CD4-positive, CD25-positive, alpha-beta regulatory T cell (primary cell): ENCODE data around the gene DUSP14. TPM values are rescaled to one million over a fixed set of nuclear protein-coding genes. Genes with fewer than 3 reads are reported as not detected.

Experiments used
- ATAC-seq, 2 donors: fragments of 150-1000 bp; cut with Tn5 transposase; one replicate each; pipeline ENCODE4 v1.10.0; 2021; ENCODE audit warnings: low read depth in 2 of 2, moderate number of reproducible peaks in 2 of 2, moderate library complexity in 1 of 2
- DNase-seq, 3 donors: peaks; one replicate each; pipeline versions ENCODE4 v3.0.0 to v3.0.0-alpha.2; 2012 to 2022; ENCODE audit warnings: mixed read lengths in 1 of 3
- H3K27ac ChIP-seq: one replicate; pipeline ENCODE4 v1.7.0; 2013; ENCODE audit warnings: mild to moderate bottlenecking, low read length; ENCODE audit not compliant: insufficient read depth, poor library complexity, severe bottlenecking
- H3K27me3 ChIP-seq: one replicate; pipeline ENCODE4 v1.7.0; 2013; ENCODE audit warnings: low read length; ENCODE audit not compliant: control insufficient read depth, insufficient read depth
- H3K36me3 ChIP-seq: one replicate; pipeline ENCODE4 v1.7.0; 2013; ENCODE audit warnings: mild to moderate bottlenecking, low read length, moderate library complexity; ENCODE audit not compliant: control insufficient read depth, insufficient read depth
- H3K4me1 ChIP-seq: 2 replicates; pipeline ENCODE4 v1.7.0; 2013; ENCODE audit warnings: mild to moderate bottlenecking, low read length; ENCODE audit not compliant: insufficient read depth, control insufficient read depth, poor library complexity, severe bottlenecking
- H3K4me3 ChIP-seq: one replicate; pipeline ENCODE4 v1.7.0; 2013; ENCODE audit warnings: low read depth, mild to moderate bottlenecking, low read length, moderate library complexity
- H3K9me3 ChIP-seq, 2 experiments: 1 replicate in 1 of 2; 2 replicates in 1 of 2; pipeline ENCODE4 v1.7.0; 2013; ENCODE audit warnings: low read length in 2 of 2, mild to moderate bottlenecking in 1 of 2, moderate library complexity in 1 of 2; ENCODE audit not compliant: control insufficient read depth in 2 of 2
- H3K27ac Mint-ChIP-seq, 3 donors: one replicate each; pipeline ENCODE4 v1.8.0; 2020 to 2022; ENCODE audit warnings: mild to moderate bottlenecking in 3 of 3, mixed read lengths in 3 of 3, moderate library complexity in 2 of 3
- H3K27me3 Mint-ChIP-seq: one replicate; pipeline ENCODE4 v1.8.0; 2022; ENCODE audit warnings: mild to moderate bottlenecking, mixed read lengths
- H3K36me3 Mint-ChIP-seq: one replicate; pipeline ENCODE4 v1.8.0; 2020; ENCODE audit warnings: mixed read lengths
- H3K4me1 Mint-ChIP-seq, 4 donors: one replicate each; pipeline ENCODE4 v1.8.0; 2020 to 2022; ENCODE audit warnings: mixed read lengths in 4 of 4, mild to moderate bottlenecking in 1 of 4
- H3K4me3 Mint-ChIP-seq, 4 donors: one replicate each; pipeline ENCODE4 v1.8.0; 2020 to 2022; ENCODE audit warnings: mild to moderate bottlenecking in 4 of 4, mixed read lengths in 4 of 4, moderate library complexity in 3 of 4
- H3K9me3 Mint-ChIP-seq, 7 donors: one replicate each; pipeline ENCODE4 v1.8.0; 2020 to 2022; ENCODE audit warnings: mixed read lengths in 7 of 7, mild to moderate bottlenecking in 3 of 7, moderate library complexity in 2 of 7
- polyA plus RNA-seq, 4 donors: library from polyadenylated mRNA; unstranded; fragments of 300-500 nt; fragmentation: Illumina TruSeq; gene quantifications; one replicate each; pipeline ENCODE4 v1.2.3, GENCODE V29; 2021
- total RNA-seq: library from RNA; stranded (reverse); gene quantifications from one replicate; pipeline ENCODE4 v1.2.3, GENCODE V29; 2022

DUSP14 gene
- total and polyA plus RNA-seq, 5 donors from 2014 or later = 2.4 to 9.4 (median 6.7) TPM

- H3K4me3 Mint-ChIP-seq = peak overlapping the region in 2 of 4 donors; percentile 27 to 51
- Histone ChIP-seq H3K4me1 (no peaks in the 10 kb centered on the region), H3K36me3 (peaks cover 61% of the 10 kb centered on the region), H3K4me3 (no peak overlapping the region), H3K9me3 (no peaks in the 10 kb centered on the region), H3K27me3 (no peaks in the 10 kb centered on the region), H3K27ac (no peak overlapping the region)
- no peaks in the 10 kb centered on the region for H3K27me3 Mint-ChIP-seq
- H3K27ac Mint-ChIP-seq = peak overlapping the region in 2 of 3 donors; percentile 48 to 68
- H3K36me3 Mint-ChIP-seq = peaks cover 23% of the 10 kb centered on the region
- ATAC-seq (no peak), DNase-seq (no peak)
- no peaks in the 10 kb centered on the region for H3K9me3 Mint-ChIP-seq
- peaks cover 48 to 78% (median 50%) of the 10 kb centered on the region in 4 donors for H3K4me1 Mint-ChIP-seq
These were observed 62.1 kb downstream of the DUSP14 start for GRCh38 chr17:37551788-37552187.

DNA sequence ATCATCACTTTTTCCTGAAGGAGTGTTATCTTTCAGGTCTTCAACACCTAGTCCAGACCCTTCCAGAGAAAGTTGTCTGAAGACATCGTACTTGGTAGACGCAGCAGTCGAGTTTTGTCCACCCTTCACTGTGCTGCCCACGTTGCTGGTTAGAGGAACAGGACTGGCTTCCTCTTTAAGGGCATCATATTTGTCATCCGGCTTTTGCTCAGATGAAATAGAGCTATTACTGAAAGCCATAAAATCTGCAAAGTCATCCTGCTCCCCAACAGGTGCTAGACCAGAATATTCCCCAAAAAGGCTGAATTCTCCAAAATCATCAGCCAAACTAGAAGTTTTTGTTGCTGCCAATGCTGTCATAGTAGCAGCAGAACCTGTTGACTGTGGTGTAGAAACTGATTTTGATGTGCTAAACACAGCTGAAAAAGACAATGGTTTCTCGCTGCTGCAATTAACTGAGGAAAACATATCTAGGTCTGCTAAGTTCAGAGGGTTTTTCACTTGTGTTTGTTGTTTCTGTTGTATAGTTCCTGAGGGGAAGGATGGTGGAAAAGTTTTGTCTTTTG lies 63.8 kb downstream of the DUSP14 start:
- Histone ChIP-seq H3K4me1 (no peaks in the 10 kb centered on the region), H3K27me3 (no peaks in the 10 kb centered on the region), H3K4me3 (no peak overlapping the region), H3K9me3 (no peaks in the 10 kb centered on the region), H3K27ac (no peak overlapping the region), H3K36me3 (peaks cover 66% of the 10 kb centered on the region)
- H3K4me3 Mint-ChIP-seq = peak overlapping the region in 2 of 4 donors; percentile 5
- no peak for DNase-seq
- H3K27me3 Mint-ChIP-seq = no peaks in the 10 kb centered on the region
- ATAC-seq = no peak
- peaks cover 33% of the 10 kb centered on the region for H3K36me3 Mint-ChIP-seq
- peaks cover 42 to 61% (median 45%) of the 10 kb centered on the region in 4 donors for H3K4me1 Mint-ChIP-seq
- peak overlapping the region; percentile 45 to 68 (median 64) for H3K27ac Mint-ChIP-seq
- no peaks in the 10 kb centered on the region for H3K9me3 Mint-ChIP-seq

DNA sequence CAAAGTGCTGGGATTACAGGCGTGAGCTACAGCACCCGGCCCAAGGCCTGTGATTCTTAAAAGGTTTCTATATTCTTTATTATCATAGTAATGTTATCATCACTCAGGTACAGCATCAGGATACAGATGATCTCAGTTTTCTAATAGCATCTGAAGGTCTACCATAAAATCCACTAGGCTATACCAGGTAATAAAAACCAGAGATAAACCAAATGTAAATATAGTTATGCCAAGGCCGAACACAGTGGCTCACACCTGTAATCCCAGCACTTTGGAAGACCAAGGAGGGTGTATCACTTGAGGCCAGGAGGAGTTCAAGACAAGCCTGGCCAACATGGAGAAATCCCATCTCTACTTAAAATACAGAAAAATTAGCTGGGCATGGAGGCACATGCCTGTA lies 65.7 kb downstream of the DUSP14 start:
- H3K27me3 Mint-ChIP-seq = no peaks in the 10 kb centered on the region
- Histone ChIP-seq H3K36me3 (peaks cover 73% of the 10 kb centered on the region), H3K9me3 (no peaks in the 10 kb centered on the region), H3K4me3 (no peak overlapping the region), H3K27ac (no peak overlapping the region), H3K27me3 (no peaks in the 10 kb centered on the region), H3K4me1 (no peaks in the 10 kb centered on the region)
- ATAC-seq (no peak), DNase-seq (no peak)
- H3K27ac Mint-ChIP-seq = no peak overlapping the region
- no peaks in the 10 kb centered on the region for H3K9me3 Mint-ChIP-seq
- H3K4me3 Mint-ChIP-seq = no peak overlapping the region
- H3K4me1 Mint-ChIP-seq = peaks cover 35 to 43% (median 41%) of the 10 kb centered on the region in 4 donors
- peaks cover 29% of the 10 kb centered on the region for H3K36me3 Mint-ChIP-seq

DNA sequence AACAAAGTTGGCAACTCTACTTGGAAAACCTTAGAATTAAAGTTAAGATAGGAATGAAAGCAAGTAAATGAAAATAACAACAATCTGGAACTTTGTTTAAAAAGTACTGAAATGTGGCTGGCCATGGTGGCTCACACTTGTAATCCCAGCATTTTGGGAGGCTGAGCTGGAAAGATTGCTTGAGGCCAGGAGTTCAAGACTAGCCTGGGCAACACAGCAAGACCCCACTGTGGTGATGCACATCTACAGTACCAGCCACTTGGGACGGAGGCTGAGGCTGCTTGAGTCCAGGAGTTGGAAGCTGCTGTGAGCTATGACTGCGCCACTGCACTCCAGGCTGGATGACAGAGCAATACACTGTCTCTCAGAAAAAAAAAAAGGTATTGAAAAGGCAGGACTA lies 67.8 kb downstream of the DUSP14 start:
- ATAC-seq (no peak), DNase-seq (no peak)
- Histone ChIP-seq H3K9me3 (no peaks in the 10 kb centered on the region), H3K36me3 (peaks cover 83% of the 10 kb centered on the region), H3K4me3 (no peak overlapping the region), H3K27ac (no peak overlapping the region), H3K4me1 (no peaks in the 10 kb centered on the region), H3K27me3 (no peaks in the 10 kb centered on the region)
- H3K4me3 Mint-ChIP-seq = no peak overlapping the region
- no peaks in the 10 kb centered on the region for H3K9me3 Mint-ChIP-seq
- peaks cover 31% of the 10 kb centered on the region for H3K36me3 Mint-ChIP-seq
- H3K27me3 Mint-ChIP-seq = no peaks in the 10 kb centered on the region
- H3K27ac Mint-ChIP-seq = peak overlapping the region in 1 of 3 donors; percentile 47
- peaks cover 21 to 28% (median 24%) of the 10 kb centered on the region in 4 donors for H3K4me1 Mint-ChIP-seq

GRCh38 chr17:37558299-37558698 lies 68.6 kb downstream of the DUSP14 start:
- H3K9me3 ChIP-seq = no peaks in the 10 kb centered on the region
- H3K9me3 Mint-ChIP-seq = no peaks in the 10 kb centered on the region
- no peak for ATAC-seq
- peaks cover 14 to 24% (median 18%) of the 10 kb centered on the region in 4 donors for H3K4me1 Mint-ChIP-seq
- H3K4me3 ChIP-seq = no peak overlapping the region
- H3K4me3 Mint-ChIP-seq = no peak overlapping the region
- no peaks in the 10 kb centered on the region for H3K27me3 ChIP-seq
- H3K27me3 Mint-ChIP-seq = no peaks in the 10 kb centered on the region
- H3K27ac ChIP-seq = no peak overlapping the region
- H3K36me3 Mint-ChIP-seq = peaks cover 32% of the 10 kb centered on the region
- DNase-seq = no peak
- H3K36me3 ChIP-seq = peaks cover 79% of the 10 kb centered on the region
- no peaks in the 10 kb centered on the region for H3K4me1 ChIP-seq
- peak overlapping the region in 2 of 3 donors; percentile 47 to 54 for H3K27ac Mint-ChIP-seq

GRCh38 chr17:37562016-37562745 lies 72.5 kb downstream of the DUSP14 start:
- DNase-seq = no peak
- no peak for ATAC-seq

More at GRCh38 chr17:37562016-37562745, 72.5 kb downstream of the DUSP14 start:
- Histone ChIP-seq H3K4me1 (no peaks in the 10 kb centered on the region), H3K36me3 (peaks cover 74% of the 10 kb centered on the region), H3K27me3 (no peaks in the 10 kb centered on the region), H3K4me3 (no peak overlapping the region), H3K9me3 (no peaks in the 10 kb centered on the region), H3K27ac (no peak overlapping the region)
- no peak overlapping the region for H3K4me3 Mint-ChIP-seq
- H3K4me1 Mint-ChIP-seq = peaks cover 6 to 28% (median 13%) of the 10 kb centered on the region in 4 donors
- H3K36me3 Mint-ChIP-seq = peaks cover 43% of the 10 kb centered on the region
- H3K27ac Mint-ChIP-seq = peak overlapping the region in 1 of 3 donors; percentile 12
- no peaks in the 10 kb centered on the region for H3K27me3 Mint-ChIP-seq
- H3K9me3 Mint-ChIP-seq = no peaks in the 10 kb centered on the region
